LNCaP clone FGC (cell line): ENCODE data around the gene TCEA2.

Experiments
- DNase-seq: peaks from one replicate; pipeline ENCODE4 v3.0.0-alpha.2; 2011; ENCODE audit warnings: low read depth
- H3K4me3 ChIP-seq: 2 replicates; pipeline ENCODE4 v1.5.1; 2011; ENCODE audit warnings: mild to moderate bottlenecking, low read depth, low read length, control low read depth
- CTCF ChIP-seq: IDR thresholded peaks from 2 replicates; pipeline ENCODE4 v1.5.1; 2012; ENCODE audit warnings: mild to moderate bottlenecking; ENCODE audit not compliant: control insufficient read depth, insufficient read depth; ENCODE audit errors: extremely low read depth

TCEA2 gene

GRCh38 chr20:64108731-64109681, 46.0 kb downstream of the TCEA2 start:
- no peak for DNase-seq
- H3K4me3 ChIP-seq: no peak overlapping the region
- TF ChIP-seq CTCF: no peak

GRCh38 chr20:64109831-64110391, 46.9 kb downstream of the TCEA2 start:
- no peak for TF ChIP-seq CTCF
- DNase-seq: no peak
- no peak overlapping the region for H3K4me3 ChIP-seq

- TF ChIP-seq CTCF: no peak
- H3K4me3 ChIP-seq: no peak overlapping the region
- DNase-seq: no peak
Observed at GRCh38 chr20:64110411-64111068, 47.5 kb downstream of the TCEA2 start.

GRCh38 chr20:64111841-64112641, 49.0 kb downstream of the TCEA2 start:
- DNase-seq: no peak
- TF ChIP-seq CTCF: no peak
- H3K4me3 ChIP-seq: no peak overlapping the region

- no peak overlapping the region for H3K4me3 ChIP-seq
- no peak for TF ChIP-seq CTCF
- no peak for DNase-seq
Observed at GRCh38 chr20:64112691-64113443, 49.9 kb downstream of the TCEA2 start.

- TF ChIP-seq CTCF: no peak
- DNase-seq: no peak
- H3K4me3 ChIP-seq: no peak overlapping the region
Observed at GRCh38 chr20:64113444-64113775, 50.4 kb downstream of the TCEA2 start.
